ENCODE measurements around the gene ZNF687.

ZNF687 gene

GRCh38 chr1:151284013-151284577 is 2.0 kb downstream of the ZNF687 start:
- H3K9ac ChIP-seq (ENCODE audit: low read length) = peak overlapping the region; percentile 83; the same call in 1 of the 2 replicates
- no peaks in the 10 kb centered on the region for H3K9me3 ChIP-seq (ENCODE audit: insufficient read depth, low read length)
- no peak overlapping the region for H3K27ac ChIP-seq (ENCODE audit: low read length)
- H2AFZ ChIP-seq (ENCODE audit: low read depth, low read length) = no peak overlapping the region
- peaks cover 36% of the 10 kb centered on the region for H3K36me3 ChIP-seq (replicated peaks; ENCODE audit: low read depth, low read length)
- H3K4me2 ChIP-seq (ENCODE audit: low read length) = peak overlapping the region; percentile 100
- peak overlapping the region; percentile 80 for H3K4me3 ChIP-seq (ENCODE audit: low read length)
- H3K27me3 ChIP-seq (ENCODE audit: low read depth, low read length) = no peaks in the 10 kb centered on the region
- H3K4me1 ChIP-seq (ENCODE audit: low read length) = peaks cover 13% of the 10 kb centered on the region
- TF ChIP-seq, protein P1, sequence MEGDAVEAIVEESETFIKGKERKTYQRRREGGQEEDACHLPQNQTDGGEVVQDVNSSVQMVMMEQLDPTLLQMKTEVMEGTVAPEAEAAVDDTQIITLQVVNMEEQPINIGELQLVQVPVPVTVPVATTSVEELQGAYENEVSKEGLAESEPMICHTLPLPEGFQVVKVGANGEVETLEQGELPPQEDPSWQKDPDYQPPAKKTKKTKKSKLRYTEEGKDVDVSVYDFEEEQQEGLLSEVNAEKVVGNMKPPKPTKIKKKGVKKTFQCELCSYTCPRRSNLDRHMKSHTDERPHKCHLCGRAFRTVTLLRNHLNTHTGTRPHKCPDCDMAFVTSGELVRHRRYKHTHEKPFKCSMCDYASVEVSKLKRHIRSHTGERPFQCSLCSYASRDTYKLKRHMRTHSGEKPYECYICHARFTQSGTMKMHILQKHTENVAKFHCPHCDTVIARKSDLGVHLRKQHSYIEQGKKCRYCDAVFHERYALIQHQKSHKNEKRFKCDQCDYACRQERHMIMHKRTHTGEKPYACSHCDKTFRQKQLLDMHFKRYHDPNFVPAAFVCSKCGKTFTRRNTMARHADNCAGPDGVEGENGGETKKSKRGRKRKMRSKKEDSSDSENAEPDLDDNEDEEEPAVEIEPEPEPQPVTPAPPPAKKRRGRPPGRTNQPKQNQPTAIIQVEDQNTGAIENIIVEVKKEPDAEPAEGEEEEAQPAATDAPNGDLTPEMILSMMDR (IDR thresholded peaks at IDR 0.05; ENCODE audit: low read depth, low read length) = no peak
- TF ChIP-seq EZH2phosphoT487 (IDR thresholded peaks at IDR 0.05; ENCODE audit: low read depth) = no peak
- peaks cover 38% of the 10 kb centered on the region for H3K79me2 ChIP-seq (ENCODE audit: low read length)
- peaks cover 18% of the 10 kb centered on the region for H4K20me1 ChIP-seq (ENCODE audit: insufficient read depth, low read length)

- peaks cover 38% of the 10 kb centered on the region for H3K79me2 ChIP-seq (ENCODE audit: low read length)
- H3K9me3 ChIP-seq (ENCODE audit: insufficient read depth, low read length) = no peaks in the 10 kb centered on the region
- H3K36me3 ChIP-seq (replicated peaks; ENCODE audit: low read depth, low read length) = peaks cover 58% of the 10 kb centered on the region
- no peak overlapping the region for H3K4me3 ChIP-seq (ENCODE audit: low read length)
- no peak for TF ChIP-seq EZH2phosphoT487 (IDR thresholded peaks at IDR 0.05; ENCODE audit: low read depth)
- TF ChIP-seq, protein P1 (IDR thresholded peaks at IDR 0.05; ENCODE audit: low read depth, low read length) = no peak
- H3K4me1 ChIP-seq (ENCODE audit: low read length) = peaks cover 10% of the 10 kb centered on the region
- no peak overlapping the region for H3K9ac ChIP-seq (ENCODE audit: low read length)
- no peak overlapping the region for H3K4me2 ChIP-seq (ENCODE audit: low read length)
- no peaks in the 10 kb centered on the region for H3K27me3 ChIP-seq (ENCODE audit: low read depth, low read length)
- no peak overlapping the region for H2AFZ ChIP-seq (ENCODE audit: low read depth, low read length)
- H3K27ac ChIP-seq (ENCODE audit: low read length) = no peak overlapping the region
- peaks cover 24% of the 10 kb centered on the region for H4K20me1 ChIP-seq (ENCODE audit: insufficient read depth, low read length)
Observed at GRCh38 chr1:151286619-151287340, 4.7 kb downstream of the ZNF687 start.

DNA sequence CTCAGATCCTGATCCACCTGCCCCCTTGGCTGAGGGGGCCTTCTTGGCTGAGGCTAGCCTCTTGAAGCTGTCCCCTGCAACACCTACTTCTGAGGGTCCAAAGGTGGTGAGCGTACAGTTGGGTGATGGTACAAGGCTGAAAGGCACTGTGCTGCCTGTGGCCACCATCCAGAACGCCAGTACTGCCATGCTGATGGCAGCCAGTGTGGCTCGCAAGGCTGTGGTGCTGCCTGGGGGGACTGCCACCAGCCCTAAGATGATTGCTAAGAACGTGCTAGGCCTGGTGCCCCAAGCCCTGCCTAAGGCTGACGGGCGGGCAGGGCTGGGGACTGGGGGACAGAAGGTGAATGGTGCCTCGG is 5.2 kb downstream of the ZNF687 start:
- no peak overlapping the region for H3K27ac ChIP-seq (ENCODE audit: low read length)
- H3K4me3 ChIP-seq (ENCODE audit: low read length) = no peak overlapping the region
- no peak overlapping the region for H3K4me2 ChIP-seq (ENCODE audit: low read length)
- TF ChIP-seq, protein P1 (IDR thresholded peaks at IDR 0.05; ENCODE audit: low read depth, low read length) = no peak
- TF ChIP-seq EZH2phosphoT487 (IDR thresholded peaks at IDR 0.05; ENCODE audit: low read depth) = no peak
- peaks cover 10% of the 10 kb centered on the region for H3K4me1 ChIP-seq (ENCODE audit: low read length)
- peaks cover 64% of the 10 kb centered on the region for H3K36me3 ChIP-seq (replicated peaks; ENCODE audit: low read depth, low read length)
- H4K20me1 ChIP-seq (ENCODE audit: insufficient read depth, low read length) = peaks cover 24% of the 10 kb centered on the region
- no peaks in the 10 kb centered on the region for H3K9me3 ChIP-seq (ENCODE audit: insufficient read depth, low read length)
- H3K27me3 ChIP-seq (ENCODE audit: low read depth, low read length) = no peaks in the 10 kb centered on the region
- H2AFZ ChIP-seq (ENCODE audit: low read depth, low read length) = no peak overlapping the region
- H3K9ac ChIP-seq (ENCODE audit: low read length) = no peak overlapping the region
- peaks cover 38% of the 10 kb centered on the region for H3K79me2 ChIP-seq (ENCODE audit: low read length)

DNA sequence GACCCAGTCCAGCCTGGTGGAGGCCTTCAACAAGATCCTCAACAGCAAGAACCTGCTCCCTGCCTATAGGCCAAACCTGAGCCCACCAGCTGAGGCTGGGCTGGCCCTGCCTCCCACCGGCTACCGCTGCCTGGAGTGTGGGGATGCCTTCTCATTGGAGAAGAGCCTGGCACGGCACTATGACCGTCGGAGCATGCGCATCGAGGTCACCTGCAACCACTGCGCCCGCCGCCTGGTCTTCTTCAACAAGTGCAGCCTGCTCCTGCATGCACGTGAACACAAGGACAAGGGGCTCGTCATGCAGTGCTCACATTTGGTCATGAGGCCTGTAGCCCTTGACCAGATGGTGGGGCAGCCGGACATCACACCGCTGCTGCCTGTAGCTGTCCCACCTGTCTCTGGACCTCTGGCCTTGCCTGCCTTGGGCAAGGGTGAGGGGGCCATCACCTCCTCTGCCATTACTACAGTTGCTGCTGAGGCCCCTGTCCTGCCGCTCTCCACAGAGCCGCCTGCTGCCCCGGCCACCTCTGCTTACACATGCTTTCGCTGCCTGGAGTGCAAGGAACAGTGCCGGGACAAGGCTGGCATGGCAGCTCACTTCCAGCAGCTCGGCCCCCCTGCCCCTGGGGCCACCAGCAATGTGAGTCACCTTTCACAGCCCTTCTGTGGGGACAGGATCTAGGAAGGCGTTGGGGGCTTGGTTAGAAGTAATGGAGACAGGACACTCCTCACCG is 5.8 kb downstream of the ZNF687 start:
- H3K27ac ChIP-seq (ENCODE audit: low read length) = no peak overlapping the region
- H3K27me3 ChIP-seq (ENCODE audit: low read depth, low read length) = no peaks in the 10 kb centered on the region
- H2AFZ ChIP-seq (ENCODE audit: low read depth, low read length) = no peak overlapping the region
- H4K20me1 ChIP-seq (ENCODE audit: insufficient read depth, low read length) = peaks cover 24% of the 10 kb centered on the region
- peaks cover 32% of the 10 kb centered on the region for H3K79me2 ChIP-seq (ENCODE audit: low read length)
- peaks cover 70% of the 10 kb centered on the region for H3K36me3 ChIP-seq (replicated peaks; ENCODE audit: low read depth, low read length)
- H3K4me3 ChIP-seq (ENCODE audit: low read length) = no peak overlapping the region
- no peak overlapping the region for H3K4me2 ChIP-seq (ENCODE audit: low read length)
- no peaks in the 10 kb centered on the region for H3K9me3 ChIP-seq (ENCODE audit: insufficient read depth, low read length)
- peaks cover 10% of the 10 kb centered on the region for H3K4me1 ChIP-seq (ENCODE audit: low read length)
- no peak overlapping the region for H3K9ac ChIP-seq (ENCODE audit: low read length)
- TF ChIP-seq, protein P1 (IDR thresholded peaks at IDR 0.05; ENCODE audit: low read depth, low read length) = no peak
- no peak for TF ChIP-seq EZH2phosphoT487 (IDR thresholded peaks at IDR 0.05; ENCODE audit: low read depth)

All from OCI-LY3 (cell line).